ENCODE results near the gene DPP6.

DNA sequence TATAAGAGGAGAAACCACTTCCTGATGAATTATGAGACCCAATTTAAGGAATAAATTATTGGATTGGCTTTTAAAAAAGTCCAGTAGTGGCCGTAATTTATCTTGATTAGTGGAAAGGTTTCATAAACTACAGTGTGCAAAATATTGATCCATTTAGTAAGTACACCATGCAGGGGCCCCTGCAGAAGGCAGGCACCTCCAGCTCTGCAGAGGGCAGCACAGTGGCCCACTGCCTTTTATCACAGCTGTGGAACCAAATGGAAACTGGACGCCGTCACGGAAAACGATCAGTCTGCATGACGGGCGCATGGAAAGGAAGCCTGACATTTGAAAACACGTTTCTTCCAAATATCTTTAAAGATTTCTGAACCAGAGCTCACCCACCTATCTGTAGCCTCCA lies 204.0 kb downstream of the DPP6 start:
- no peak for TF ChIP-seq EZH2 (IDR thresholded peaks at IDR 0.05; ENCODE audit: low read depth)
- TF ChIP-seq, protein P1, sequence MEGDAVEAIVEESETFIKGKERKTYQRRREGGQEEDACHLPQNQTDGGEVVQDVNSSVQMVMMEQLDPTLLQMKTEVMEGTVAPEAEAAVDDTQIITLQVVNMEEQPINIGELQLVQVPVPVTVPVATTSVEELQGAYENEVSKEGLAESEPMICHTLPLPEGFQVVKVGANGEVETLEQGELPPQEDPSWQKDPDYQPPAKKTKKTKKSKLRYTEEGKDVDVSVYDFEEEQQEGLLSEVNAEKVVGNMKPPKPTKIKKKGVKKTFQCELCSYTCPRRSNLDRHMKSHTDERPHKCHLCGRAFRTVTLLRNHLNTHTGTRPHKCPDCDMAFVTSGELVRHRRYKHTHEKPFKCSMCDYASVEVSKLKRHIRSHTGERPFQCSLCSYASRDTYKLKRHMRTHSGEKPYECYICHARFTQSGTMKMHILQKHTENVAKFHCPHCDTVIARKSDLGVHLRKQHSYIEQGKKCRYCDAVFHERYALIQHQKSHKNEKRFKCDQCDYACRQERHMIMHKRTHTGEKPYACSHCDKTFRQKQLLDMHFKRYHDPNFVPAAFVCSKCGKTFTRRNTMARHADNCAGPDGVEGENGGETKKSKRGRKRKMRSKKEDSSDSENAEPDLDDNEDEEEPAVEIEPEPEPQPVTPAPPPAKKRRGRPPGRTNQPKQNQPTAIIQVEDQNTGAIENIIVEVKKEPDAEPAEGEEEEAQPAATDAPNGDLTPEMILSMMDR (conservative IDR thresholded peaks at IDR 0.05): no peak
